HG03571 (cell line): ENCODE data around the gene HOXC12.

Experiments
- ATAC-seq: cut with Tn5 transposase; IDR thresholded peaks from one replicate; pipeline ENCODE4 v1.9.1; 2021; ENCODE audit not compliant: unreplicated experiment

HOXC12 gene

GRCh38 chr12:53982648-53983567 is 28.2 kb downstream of the HOXC12 start:
- no peak for ATAC-seq

- no peak for ATAC-seq
Measured at GRCh38 chr12:53983568-53983949, 28.9 kb downstream of the HOXC12 start.

GRCh38 chr12:53983950-53984572 is 29.4 kb downstream of the HOXC12 start:
- no peak for ATAC-seq

DNA sequence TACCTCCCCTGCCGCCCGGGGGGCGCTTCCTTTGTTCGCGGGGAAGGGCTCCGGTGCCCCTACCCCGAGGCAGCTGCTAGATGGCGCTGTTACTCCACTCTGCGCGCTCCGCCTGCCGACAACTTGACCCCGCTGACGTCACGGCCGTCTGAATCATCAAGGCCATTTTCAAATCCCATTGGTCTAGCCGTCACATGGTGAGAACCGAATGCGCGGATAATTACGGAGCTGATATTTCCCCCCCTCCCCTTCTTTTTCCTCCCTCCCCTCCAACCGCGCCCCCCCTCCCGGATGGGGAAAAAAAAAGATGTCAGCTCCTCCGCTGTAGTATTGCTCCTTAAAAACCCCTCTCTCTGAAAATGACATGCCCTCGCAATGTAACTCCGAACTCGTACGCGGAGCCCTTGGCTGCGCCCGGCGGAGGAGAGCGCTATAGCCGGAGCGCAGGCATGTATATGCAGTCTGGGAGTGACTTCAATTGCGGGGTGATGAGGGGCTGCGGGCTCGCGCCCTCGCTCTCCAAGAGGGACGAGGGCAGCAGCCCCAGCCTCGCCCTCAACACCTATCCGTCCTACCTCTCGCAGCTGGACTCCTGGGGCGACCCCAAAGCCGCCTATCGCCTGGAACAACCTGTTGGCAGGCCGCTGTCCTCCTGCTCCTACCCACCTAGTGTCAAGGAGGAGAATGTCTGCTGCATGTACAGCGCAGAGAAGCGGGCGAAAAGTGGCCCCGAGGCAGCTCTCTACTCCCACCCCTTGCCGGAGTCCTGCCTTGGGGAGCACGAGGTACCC is 30.4 kb downstream of the HOXC12 start, which contains the start of gene HOXC10:
Gene HOXC10, plus strand, starts transcription at position 246 of the 791 bp plus-strand sequence. Its CDS starts 114 bp downstream, at position 360.
- no peak for ATAC-seq

GRCh38 chr12:53985692-53985993 is 30.9 kb downstream of the HOXC12 start:
- ATAC-seq, result no peak

- ATAC-seq, result no peak
Measured at GRCh38 chr12:53985994-53986685, 31.4 kb downstream of the HOXC12 start.

GRCh38 chr12:53986686-53987483 is 32.2 kb downstream of the HOXC12 start:
- ATAC-seq, result no peak

DNA sequence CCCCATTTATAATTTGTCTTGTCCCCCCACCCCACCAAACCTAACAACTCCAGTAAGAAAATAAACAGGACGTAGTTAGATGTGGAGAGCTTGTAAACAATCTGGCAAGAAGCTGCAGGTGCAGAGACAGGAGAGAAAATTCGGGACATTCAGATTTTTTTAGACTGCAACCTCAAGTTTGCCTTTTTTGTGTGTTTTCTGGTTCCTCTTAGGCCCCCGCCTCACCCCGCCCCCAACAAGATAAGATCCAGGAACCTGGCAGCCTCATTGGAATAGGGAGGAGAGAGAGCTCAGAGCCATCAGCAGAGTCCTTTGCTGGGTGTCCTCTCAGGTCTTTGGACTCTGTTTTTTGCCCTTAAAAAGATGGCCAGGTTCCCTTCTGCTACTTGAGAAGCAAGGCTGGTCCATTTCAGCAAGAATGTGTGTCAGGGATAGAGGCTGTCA is 33.1 kb downstream of the HOXC12 start:
- no peak for ATAC-seq

DNA sequence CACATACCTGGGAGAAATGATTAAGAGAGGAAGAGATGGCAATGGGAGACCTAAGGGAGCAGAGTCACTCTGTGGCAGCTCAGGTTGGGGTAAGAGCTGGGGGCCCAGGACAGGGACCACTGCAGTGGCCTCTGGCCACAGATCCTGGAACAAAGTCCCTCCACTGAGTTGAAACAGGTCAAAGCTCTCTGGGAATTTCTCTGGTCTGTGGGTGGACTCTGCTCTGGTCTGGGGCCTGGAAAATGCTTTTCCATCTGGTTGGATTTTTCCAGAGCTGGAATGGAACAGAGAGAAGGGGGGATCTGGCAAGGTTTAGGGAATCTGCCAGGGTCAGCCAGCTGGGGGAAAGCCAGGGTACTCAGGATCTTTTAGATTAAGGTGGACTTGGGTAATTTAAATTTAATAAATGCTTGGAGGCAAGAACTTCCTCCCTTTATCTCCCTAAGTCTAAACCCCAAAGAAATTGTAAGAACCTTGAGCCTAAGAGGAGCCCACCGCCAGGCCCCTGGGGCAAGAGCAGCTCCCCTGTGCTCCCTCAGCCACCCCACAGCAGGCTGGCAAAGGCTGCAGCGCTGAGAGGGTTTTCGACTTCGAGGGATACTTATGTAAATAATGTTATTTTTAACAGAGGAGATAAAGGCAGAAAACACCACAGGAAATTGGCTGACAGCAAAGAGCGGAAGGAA is 34.0 kb downstream of the HOXC12 start:
- ATAC-seq, result no peak

- ATAC-seq, result no peak
Measured at GRCh38 chr12:53989227-53990113, 34.8 kb downstream of the HOXC12 start.

DNA sequence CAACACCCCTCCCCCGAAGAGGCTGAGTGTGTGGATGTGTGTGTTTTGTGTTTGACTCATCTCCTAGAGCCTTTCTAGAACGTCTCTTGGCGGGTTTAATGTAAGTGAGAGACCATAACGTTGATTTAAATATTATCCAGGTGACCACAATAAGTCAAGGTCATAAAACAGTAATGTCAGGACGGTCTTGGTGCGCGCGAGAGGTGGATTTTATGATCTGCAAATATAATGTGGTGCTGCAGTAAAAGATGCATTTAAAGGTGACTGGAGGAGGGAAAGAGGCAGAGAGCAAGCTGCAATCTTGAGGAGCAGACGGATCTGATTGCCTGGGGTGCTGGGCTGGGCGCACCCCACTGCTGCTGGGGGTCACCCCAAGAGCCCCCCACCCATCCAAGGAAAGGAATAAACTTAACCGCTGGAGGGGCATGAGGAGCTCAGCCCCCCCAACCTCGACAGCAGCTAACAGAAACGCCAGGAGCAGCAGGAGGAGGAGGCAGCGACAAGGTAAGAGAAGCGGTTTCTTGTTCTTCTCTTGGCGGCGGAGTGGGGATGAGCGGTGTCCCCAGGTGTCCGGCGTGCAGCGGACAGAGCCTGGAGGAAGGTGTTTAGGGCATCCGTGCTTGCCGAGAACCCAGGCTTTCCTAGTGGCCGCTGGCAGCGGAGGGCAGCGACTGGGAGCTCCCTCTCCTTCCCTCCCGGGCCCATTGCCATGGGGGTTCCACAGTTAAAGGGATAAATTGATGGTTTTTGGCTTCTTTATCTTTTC is 35.8 kb downstream of the HOXC12 start:
- no peak for ATAC-seq

DNA sequence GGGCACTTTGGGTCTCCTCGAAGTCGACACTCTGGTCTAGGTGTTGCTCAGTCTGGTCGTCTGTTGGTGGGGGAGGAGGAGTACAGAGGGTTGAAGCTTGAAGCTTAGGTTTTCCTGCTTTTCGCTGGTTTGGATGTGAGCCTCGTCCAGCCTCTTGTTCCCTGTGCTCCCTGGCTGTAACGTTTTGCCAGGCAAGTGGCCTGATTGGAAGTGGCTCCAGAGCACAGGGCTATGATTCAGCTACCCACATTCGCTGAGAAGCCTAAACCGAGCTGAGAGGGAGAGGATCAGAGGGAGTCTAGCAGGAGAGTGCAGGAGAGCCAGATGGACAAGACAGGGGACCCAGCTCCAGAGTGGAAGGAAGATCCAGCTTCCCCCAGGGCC is 36.4 kb downstream of the HOXC12 start:
- ATAC-seq, result no peak

DNA sequence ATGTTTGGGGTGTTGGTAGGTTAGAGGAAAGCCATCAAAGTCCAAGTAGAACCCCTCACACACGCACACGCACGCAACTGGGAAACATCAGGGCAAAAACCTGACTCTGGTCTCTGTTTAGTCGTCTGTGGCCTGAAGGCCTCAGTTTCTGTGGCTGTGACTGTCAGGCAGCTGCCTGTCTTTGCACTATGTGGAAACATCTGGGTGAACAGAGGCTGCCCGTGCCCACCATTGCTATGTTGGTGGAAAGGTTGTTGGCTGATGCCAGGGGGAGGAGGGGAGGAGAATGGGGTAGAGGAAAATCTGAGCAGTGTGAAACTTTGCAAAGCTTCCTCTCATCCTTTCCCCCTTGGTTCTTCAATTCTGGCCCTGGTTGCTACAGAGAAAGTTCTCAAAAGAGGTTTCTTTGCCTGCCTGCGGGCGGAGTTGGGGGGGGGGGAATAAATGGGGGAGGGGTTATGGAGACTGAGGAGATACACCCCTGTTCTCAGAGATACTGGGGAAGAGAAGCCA is 37.7 kb downstream of the HOXC12 start:
- no peak for ATAC-seq

DNA sequence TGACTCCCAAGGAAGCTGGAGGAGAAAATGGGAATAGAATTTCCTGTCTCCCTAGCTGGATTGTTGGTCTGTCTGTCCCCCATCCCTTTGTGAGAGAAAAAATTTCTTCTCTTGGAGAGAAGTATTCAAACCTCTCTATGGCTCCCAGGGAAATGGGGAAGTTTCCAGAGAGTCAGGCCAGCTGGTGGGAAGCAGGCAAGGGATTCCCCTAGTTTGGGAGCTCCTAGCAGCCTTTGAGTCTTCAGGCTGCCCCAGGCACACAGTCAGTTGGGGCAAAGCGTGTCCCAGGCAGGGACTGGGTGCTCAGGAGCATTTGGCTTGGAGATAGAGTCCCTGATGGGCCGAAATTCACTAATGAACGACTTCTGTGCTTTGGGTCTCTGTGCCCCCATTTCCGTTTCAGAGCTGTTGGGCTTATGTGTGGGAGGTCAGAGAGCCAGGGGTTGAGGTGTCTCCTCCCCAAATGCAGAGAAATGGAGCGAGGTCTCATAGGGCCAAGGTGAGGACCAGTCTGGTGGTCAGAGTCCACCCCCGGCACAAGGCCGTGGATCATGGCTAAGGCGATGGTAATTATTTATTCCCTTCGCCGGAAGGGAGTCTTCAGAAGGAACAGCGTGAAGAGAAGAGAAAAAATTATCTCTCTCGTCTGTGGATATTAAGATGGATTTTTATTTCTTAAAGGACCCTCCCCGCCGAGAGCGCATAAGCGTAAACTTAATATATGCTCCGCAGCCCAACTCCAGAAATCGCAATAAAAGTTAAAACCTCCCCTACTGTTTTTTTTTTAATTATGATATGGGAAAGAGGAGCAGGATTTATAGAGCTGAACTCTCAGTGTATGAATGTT is 38.7 kb downstream of the HOXC12 start:
- no peak for ATAC-seq

- ATAC-seq, result no peak
Measured at GRCh38 chr12:53994009-53994263, 39.2 kb downstream of the HOXC12 start.

DNA sequence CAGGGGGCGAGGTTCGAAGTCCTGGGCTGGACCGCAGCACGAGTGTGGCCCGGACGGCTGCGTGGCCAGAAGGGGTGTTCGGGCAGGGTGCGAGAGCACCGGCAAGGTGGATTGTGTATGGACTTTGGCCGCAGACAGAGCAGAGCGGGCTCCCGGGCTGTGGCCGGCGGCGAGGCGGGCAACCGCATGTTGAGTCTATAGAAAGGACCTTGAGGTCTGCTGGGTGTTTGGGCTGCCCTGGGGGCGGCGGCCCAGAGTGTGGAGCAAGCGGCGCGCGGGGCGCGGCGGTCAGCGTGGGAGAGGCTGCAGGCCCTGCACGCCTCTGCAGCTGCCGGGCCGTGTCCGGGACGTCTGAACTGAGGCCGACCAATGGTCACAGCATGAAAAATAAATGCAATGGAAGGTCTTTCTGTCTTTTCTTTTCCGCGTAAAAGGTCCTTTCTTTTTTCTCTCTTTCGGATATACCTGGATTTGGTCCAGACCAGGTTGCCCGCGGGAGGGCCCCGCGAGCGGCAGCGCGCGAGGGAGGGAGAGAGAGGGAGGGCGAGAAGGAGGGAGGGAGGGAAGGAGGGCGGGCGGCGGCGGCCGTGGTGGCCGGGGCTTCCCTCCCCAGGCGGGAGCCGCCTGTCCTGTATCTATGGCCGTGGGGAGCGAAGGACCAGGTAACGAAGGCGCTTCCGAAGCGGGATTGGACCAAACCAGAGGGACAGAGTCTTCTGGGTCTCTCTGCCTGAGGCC is 39.7 kb downstream of the HOXC12 start:
- ATAC-seq, result no peak
